Tibial artery (tissue), 4 donors: ENCODE data around the gene SPAG6.
A peak's percentile ranks its signal among the peaks of the same experiment; 100 is the strongest.

Source experiments
- DNase-seq, 2 donors: peaks; one replicate each; pipeline ENCODE4 v3.0.0-alpha.2; 2019
- H3K27ac ChIP-seq, 2 donors: fragments of 200-600 bp; sonication (generic) in 1 of 2; 1 replicate in 1 of 2; 2 replicates in 1 of 2; pipeline ENCODE4 v1.5.1; 2018 to 2019; ENCODE audit warnings: mild to moderate bottlenecking in 1 of 2
- H3K27me3 ChIP-seq, 2 donors: fragments of 200-600 bp; sonication (generic) in 1 of 2; one replicate each; pipeline versions ENCODE4 v1.5.1 to v1.6.0; 2016 to 2019
- H3K36me3 ChIP-seq, 3 donors: fragments of 200-600 bp; sonication (generic) in 2 of 3; one replicate each; pipeline ENCODE4 v1.5.1; 2016 to 2019; ENCODE audit warnings: mild to moderate bottlenecking in 2 of 3
- H3K4me1 ChIP-seq, 4 donors: fragments of 200-600 bp; sonication (generic) in 2 of 4; 1 replicate in 3 of 4; 2 replicates in 1 of 4; pipeline ENCODE4 v1.5.1; 2016 to 2019
- H3K4me3 ChIP-seq, 2 donors: fragments of 200-600 bp; sonication (generic) in 1 of 2; 1 replicate in 1 of 2; 2 replicates in 1 of 2; pipeline ENCODE4 v1.5.1; 2018 to 2019; ENCODE audit warnings: mild to moderate bottlenecking in 2 of 2
- H3K9me3 ChIP-seq, 3 donors: fragments of 200-600 bp; sonication (generic) in 1 of 3; one replicate each; pipeline ENCODE4 v1.5.1; 2016 to 2019
- intact Hi-C: fragments of 100-400 bp; cut with DNase I; formaldehyde crosslinking; loops from one replicate; pipeline ENCODE4 v1.15.0; 2023; ENCODE audit warnings: low total_unique reads
- TF ChIP-seq, protein P1 (sequence below), 2 experiments: fragments of 200-600 bp in 1 of 2; fragments of 450-650 bp in 1 of 2; IDR thresholded peaks; one replicate each; pipeline ENCODE4 v1.5.1; 2017 to 2019; ENCODE audit warnings: antibody characterized with exemption in 2 of 2, mild to moderate bottlenecking in 1 of 2, moderate library complexity in 1 of 2

The SPAG6 gene

DNA sequence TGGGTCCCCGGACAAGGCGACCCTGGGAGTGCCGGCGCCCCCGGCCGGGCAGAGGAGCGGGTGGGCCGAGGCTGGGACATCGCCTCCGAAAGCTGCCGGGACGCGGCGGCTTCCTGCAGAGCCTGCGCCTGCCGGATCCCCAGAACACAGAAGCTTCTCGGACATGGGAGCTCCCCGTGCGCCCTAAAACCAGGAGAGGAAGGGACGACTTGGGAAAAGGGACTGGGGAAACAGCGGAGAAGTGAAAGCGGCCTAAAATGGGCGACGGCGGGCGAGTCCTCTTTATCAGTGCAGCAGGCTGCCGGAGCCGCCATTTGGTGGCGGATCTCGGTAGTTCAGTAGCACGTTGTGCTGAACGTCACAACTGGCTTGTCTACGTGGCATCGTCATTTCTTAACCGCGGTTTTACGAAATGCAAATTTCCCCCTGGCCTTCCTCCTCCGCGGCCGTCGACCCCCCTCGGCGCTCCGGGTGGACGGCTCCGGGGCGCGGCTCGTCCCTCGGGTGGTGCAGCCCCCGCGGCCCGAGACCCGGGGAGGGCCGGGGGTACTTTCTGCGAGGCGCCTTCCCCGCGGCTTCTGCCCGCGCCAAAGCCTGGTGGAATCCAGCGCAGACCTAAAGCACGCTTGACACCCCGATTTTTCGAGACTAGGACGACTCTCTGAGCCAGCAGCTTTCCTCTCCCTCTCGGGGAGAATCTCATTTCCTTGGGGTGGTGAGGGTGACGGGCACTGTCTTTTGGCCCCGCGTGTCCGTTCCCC is 9.9 kb upstream of the SPAG6 start:
- peaks cover 0 to 37% (median 31%) of the 10 kb centered on the region in 4 donors for H3K4me1 ChIP-seq
- H3K9me3 ChIP-seq, result no peaks in the 10 kb centered on the region
- peaks cover 12 to 60% of the 10 kb centered on the region in 2 donors for H3K27me3 ChIP-seq
- no peak overlapping the region for H3K27ac ChIP-seq
- peaks cover 0 to 2% (median 0%) of the 10 kb centered on the region in 3 donors for H3K36me3 ChIP-seq
- intact Hi-C loops, result no loop called here
- peak overlapping the region; percentile 42 to 60 for H3K4me3 ChIP-seq
- peak; percentile 39 to 70 for DNase-seq
- TF ChIP-seq, protein P1, sequence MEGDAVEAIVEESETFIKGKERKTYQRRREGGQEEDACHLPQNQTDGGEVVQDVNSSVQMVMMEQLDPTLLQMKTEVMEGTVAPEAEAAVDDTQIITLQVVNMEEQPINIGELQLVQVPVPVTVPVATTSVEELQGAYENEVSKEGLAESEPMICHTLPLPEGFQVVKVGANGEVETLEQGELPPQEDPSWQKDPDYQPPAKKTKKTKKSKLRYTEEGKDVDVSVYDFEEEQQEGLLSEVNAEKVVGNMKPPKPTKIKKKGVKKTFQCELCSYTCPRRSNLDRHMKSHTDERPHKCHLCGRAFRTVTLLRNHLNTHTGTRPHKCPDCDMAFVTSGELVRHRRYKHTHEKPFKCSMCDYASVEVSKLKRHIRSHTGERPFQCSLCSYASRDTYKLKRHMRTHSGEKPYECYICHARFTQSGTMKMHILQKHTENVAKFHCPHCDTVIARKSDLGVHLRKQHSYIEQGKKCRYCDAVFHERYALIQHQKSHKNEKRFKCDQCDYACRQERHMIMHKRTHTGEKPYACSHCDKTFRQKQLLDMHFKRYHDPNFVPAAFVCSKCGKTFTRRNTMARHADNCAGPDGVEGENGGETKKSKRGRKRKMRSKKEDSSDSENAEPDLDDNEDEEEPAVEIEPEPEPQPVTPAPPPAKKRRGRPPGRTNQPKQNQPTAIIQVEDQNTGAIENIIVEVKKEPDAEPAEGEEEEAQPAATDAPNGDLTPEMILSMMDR (IDR thresholded peaks at IDR 0.05), result peak; percentile 30 to 37

DNA sequence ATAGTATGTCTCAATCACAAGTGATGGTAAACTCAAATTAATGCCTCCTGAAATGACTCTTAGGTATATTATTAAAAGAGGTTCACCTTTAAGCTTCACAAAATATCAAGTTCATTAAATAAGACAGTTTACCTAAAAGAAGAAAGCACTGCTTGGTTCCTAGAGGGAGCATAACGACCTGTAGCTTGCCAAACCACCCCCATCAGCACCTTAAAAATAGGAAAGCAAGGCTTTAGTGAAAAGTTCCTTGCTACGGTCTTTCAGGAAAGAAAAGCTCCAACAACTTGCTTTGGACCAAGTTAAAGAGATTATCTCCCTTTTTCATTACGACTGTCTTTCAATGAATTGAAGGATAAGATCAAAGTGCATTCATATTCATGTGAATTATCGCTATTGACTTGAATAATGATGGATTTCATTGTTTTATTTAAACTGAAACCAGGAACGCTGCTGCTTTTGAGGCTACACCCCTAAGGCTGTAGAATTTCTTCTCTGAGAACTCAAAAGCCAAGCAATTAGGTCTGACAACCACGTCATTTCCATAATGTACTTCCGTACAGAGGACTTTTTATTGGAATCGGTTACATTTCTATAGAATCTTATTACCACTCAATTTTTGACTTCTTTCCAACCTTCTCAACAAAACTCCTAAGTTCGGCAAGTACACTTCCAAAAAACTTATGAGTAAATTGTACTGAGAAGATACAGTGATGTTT is 7.0 kb upstream of the SPAG6 start:
- H3K4me3 ChIP-seq, result no peak overlapping the region
- no peaks in the 10 kb centered on the region for H3K36me3 ChIP-seq
- no peak overlapping the region for H3K27ac ChIP-seq
- no peak for DNase-seq
- TF ChIP-seq, protein P1 (IDR thresholded peaks at IDR 0.05), result no peak
- peaks cover 0 to 45% (median 39%) of the 10 kb centered on the region in 4 donors for H3K4me1 ChIP-seq
- intact Hi-C loops, result no loop called here
- H3K27me3 ChIP-seq, result peaks cover 12 to 79% of the 10 kb centered on the region in 2 donors
- H3K9me3 ChIP-seq, result no peaks in the 10 kb centered on the region

DNA sequence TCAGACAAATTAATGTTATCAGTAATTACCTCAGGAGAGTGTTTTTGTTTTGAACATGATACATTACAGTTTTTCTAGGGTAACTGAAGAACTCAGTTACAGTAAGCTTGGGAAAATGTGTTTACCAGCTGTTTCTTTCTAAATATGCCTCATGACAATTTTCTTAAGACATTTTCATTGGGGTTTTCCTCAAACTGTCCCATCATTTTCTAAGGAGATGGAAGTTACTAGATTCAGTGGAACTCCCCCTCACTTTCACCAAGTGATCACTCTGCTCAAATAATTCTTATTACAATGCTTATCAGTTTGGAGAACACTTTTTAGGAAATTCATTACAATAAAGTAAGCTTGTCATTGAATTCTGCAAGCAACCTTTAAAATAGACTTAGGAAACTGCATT is 6.4 kb upstream of the SPAG6 start:
- no peaks in the 10 kb centered on the region for H3K36me3 ChIP-seq
- H3K9me3 ChIP-seq, result no peaks in the 10 kb centered on the region
- H3K4me3 ChIP-seq, result no peak overlapping the region
- TF ChIP-seq, protein P1 (IDR thresholded peaks at IDR 0.05), result no peak
- peaks cover 12 to 82% of the 10 kb centered on the region in 2 donors for H3K27me3 ChIP-seq
- no peak for DNase-seq
- H3K27ac ChIP-seq, result no peak overlapping the region
- peaks cover 0 to 45% (median 39%) of the 10 kb centered on the region in 4 donors for H3K4me1 ChIP-seq
- intact Hi-C loops, result no loop called here

DNA sequence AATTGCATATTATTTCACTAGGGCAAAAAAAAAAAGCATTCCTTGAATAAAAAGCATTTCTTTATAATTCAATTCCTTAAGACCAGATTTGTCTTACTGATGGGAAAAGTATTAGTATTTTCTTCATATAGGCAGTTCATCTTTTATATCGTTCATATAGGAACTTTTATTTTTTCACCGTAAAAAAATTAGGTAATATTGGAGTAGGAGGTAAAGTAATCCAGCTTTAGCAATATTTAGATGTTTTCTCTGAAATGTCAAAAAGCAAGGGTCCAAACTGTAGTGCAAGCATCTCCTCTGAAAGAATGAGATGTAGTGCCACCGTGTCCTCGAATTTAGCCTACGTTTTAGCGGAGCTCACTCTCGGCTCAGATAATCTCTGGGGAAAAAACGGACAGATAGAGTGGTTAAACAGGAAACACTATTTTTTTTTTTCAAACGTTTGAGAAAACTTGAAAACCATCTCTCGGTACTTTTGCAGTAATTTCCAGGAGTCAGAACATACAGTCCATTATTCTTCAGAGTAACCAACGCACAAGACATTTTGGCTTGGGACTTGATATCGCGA is 5.5 kb upstream of the SPAG6 start:
- peaks cover 0 to 38% (median 32%) of the 10 kb centered on the region in 4 donors for H3K4me1 ChIP-seq
- no peaks in the 10 kb centered on the region for H3K36me3 ChIP-seq
- TF ChIP-seq, protein P1 (IDR thresholded peaks at IDR 0.05), result no peak
- intact Hi-C loops, result loop anchor here (10.0 kb wide), 2 partner anchors 95 to 335 kb away; partner anchors contain the start of gene DNAJC1
- no peaks in the 10 kb centered on the region for H3K9me3 ChIP-seq
- no peak for DNase-seq
- peak overlapping the region; percentile 73 to 75 for H3K4me3 ChIP-seq
- H3K27ac ChIP-seq, result peak overlapping the region; percentile 95 to 96
- peaks cover 16 to 82% of the 10 kb centered on the region in 2 donors for H3K27me3 ChIP-seq

DNA sequence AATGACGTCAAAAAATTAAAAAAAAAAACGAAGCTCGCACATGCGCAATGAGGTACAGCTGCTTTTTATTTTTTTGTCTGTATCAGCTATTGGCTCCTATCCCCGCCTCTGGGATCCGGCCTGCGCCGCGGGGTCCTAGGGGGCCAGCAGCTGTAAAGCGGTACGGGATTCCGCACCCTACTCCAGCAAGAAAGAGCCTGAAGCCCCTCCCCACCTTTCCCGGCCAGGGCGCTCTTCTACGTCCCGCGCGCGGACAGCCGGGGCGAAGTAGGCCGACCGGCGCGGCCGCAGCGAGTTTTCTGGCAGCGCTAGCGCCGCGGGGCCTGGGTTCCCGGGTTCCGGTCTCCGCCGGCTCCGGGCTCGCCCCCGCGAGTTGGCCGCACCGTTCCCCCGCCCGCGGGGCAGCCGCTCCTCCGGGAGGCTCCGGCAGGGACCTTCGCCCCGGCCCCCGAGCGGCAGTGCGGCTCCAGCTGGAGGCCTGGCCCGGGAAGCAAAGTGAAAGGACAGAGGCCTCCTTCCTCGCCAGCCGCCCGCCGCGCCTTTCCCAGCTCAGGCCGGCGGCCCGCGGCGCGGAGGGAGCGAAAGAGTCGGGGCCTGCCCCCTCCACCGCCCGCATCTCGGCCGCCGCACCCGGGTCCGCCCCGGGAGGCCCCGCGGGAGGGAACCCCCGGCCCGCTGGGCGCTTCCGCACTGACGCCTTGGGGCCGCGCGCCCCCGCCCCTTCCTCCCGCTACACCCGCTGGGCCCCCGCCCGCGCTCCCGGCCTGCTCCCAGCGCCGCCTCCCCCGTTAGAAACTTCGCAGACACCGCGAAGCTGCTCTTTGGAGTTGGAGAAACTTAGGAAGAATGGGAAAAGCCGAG is 4.7 kb upstream of the SPAG6 start:
- H3K4me1 ChIP-seq, result peaks cover 0 to 39% (median 27%) of the 10 kb centered on the region in 4 donors
- intact Hi-C loops, result loop anchor here (10.0 kb wide), 2 partner anchors 94 to 336 kb away; partner anchors contain the start of gene DNAJC1
- H3K27ac ChIP-seq, result peak overlapping the region; percentile 95 to 96
- H3K27me3 ChIP-seq, result peaks cover 21 to 82% of the 10 kb centered on the region in 2 donors
- peaks cover 0 to 4% (median 0%) of the 10 kb centered on the region in 3 donors for H3K9me3 ChIP-seq
- no peaks in the 10 kb centered on the region for H3K36me3 ChIP-seq
- peak; percentile 54 to 79 for DNase-seq
- H3K4me3 ChIP-seq, result peak overlapping the region; percentile 73 to 75
- TF ChIP-seq, protein P1 (IDR thresholded peaks at IDR 0.05), result no peak
